Osteoblast (primary cell): Measurements from ENCODE around the gene TENT4B. TPM values are rescaled to one million over a fixed set of nuclear protein-coding genes. Genes with fewer than 3 reads are reported as not detected.

ENCODE experiments used
- DNase-seq: peaks from one replicate; pipeline ENCODE4 v3.0.0; 2011; ENCODE audit warnings: low spot score, mixed read lengths; ENCODE audit not compliant: insufficient read length; ENCODE audit errors: missing footprints
- H2AFZ ChIP-seq: 2 replicates; pipeline ENCODE4 v1.6.0; 2011; ENCODE audit warnings: mild to moderate bottlenecking, low read length
- H3K27ac ChIP-seq: 2 replicates; pipeline ENCODE4 v1.5.1; 2011; ENCODE audit warnings: mild to moderate bottlenecking, low read depth, low read length, moderate library complexity
- H3K27me3 ChIP-seq: 2 replicates; pipeline ENCODE4 v1.6.0; 2012; ENCODE audit warnings: mild to moderate bottlenecking, control low read depth, inconsistent platforms, low read length, moderate library complexity; ENCODE audit not compliant: insufficient read depth
- H3K36me3 ChIP-seq: 2 replicates; pipeline ENCODE4 v1.5.1; 2011; ENCODE audit warnings: mild to moderate bottlenecking, low read length, control low read depth, moderate library complexity; ENCODE audit not compliant: insufficient read depth
- H3K4me1 ChIP-seq: 2 replicates; pipeline ENCODE4 v1.5.1; 2011; ENCODE audit warnings: mild to moderate bottlenecking, low read length, control low read depth, moderate library complexity; ENCODE audit not compliant: insufficient read depth
- H3K4me2 ChIP-seq: 2 replicates; pipeline ENCODE4 v1.6.0; 2011; ENCODE audit warnings: mild to moderate bottlenecking, low read length; ENCODE audit not compliant: insufficient read depth
- H3K4me3 ChIP-seq: fragments of 200-600 bp; sonication (generic); 3 replicates; pipeline ENCODE4 v1.5.1; 2012; ENCODE audit warnings: mild to moderate bottlenecking, low read length, inconsistent platforms; ENCODE audit not compliant: insufficient read depth
- H3K79me2 ChIP-seq: 2 replicates; pipeline ENCODE4 v1.6.0; 2012; ENCODE audit warnings: mild to moderate bottlenecking, low read length, control low read depth, inconsistent platforms; ENCODE audit not compliant: insufficient read depth
- H3K9me3 ChIP-seq: 2 replicates; pipeline ENCODE4 v1.5.1; 2011; ENCODE audit warnings: low read depth, low read length, control low read depth
- H4K20me1 ChIP-seq: 2 replicates; pipeline ENCODE4 v1.6.0; 2012; ENCODE audit warnings: mild to moderate bottlenecking, low read length, control low read depth; ENCODE audit not compliant: insufficient read depth
- total RNA-seq: library from RNA; depleted of rRNA; stranded (reverse); fragments of >200 nt; gene quantifications from 2 replicates; pipeline ENCODE4 v1.2.3, GENCODE V29; 2012
- TF ChIP-seq, protein P1 (sequence below): IDR thresholded peaks from 2 replicates; pipeline ENCODE4 v1.5.1; 2011; ENCODE audit warnings: mild to moderate bottlenecking, low read depth, low read length, moderate library complexity; ENCODE audit errors: extremely low read depth

Gene TENT4B
- total RNA-seq, 1 donor = 10.1 TPM

- peaks cover 86% of the 10 kb centered on the region for H3K79me2 ChIP-seq
- no peaks in the 10 kb centered on the region for H3K9me3 ChIP-seq
- H4K20me1 ChIP-seq = peaks cover 44% of the 10 kb centered on the region
- no peaks in the 10 kb centered on the region for H3K27me3 ChIP-seq
- DNase-seq = no peak
- TF ChIP-seq, protein P1, sequence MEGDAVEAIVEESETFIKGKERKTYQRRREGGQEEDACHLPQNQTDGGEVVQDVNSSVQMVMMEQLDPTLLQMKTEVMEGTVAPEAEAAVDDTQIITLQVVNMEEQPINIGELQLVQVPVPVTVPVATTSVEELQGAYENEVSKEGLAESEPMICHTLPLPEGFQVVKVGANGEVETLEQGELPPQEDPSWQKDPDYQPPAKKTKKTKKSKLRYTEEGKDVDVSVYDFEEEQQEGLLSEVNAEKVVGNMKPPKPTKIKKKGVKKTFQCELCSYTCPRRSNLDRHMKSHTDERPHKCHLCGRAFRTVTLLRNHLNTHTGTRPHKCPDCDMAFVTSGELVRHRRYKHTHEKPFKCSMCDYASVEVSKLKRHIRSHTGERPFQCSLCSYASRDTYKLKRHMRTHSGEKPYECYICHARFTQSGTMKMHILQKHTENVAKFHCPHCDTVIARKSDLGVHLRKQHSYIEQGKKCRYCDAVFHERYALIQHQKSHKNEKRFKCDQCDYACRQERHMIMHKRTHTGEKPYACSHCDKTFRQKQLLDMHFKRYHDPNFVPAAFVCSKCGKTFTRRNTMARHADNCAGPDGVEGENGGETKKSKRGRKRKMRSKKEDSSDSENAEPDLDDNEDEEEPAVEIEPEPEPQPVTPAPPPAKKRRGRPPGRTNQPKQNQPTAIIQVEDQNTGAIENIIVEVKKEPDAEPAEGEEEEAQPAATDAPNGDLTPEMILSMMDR = no peak
- H3K4me3 ChIP-seq = no peak overlapping the region
- no peak overlapping the region for H2AFZ ChIP-seq
- H3K4me2 ChIP-seq = no peak overlapping the region
- peaks cover 12% of the 10 kb centered on the region for H3K4me1 ChIP-seq
- H3K36me3 ChIP-seq = no peaks in the 10 kb centered on the region
- H3K27ac ChIP-seq = no peak overlapping the region
These were observed 8.8 kb downstream of the TENT4B start for GRCh38 chr16:50161950-50162349.

DNA sequence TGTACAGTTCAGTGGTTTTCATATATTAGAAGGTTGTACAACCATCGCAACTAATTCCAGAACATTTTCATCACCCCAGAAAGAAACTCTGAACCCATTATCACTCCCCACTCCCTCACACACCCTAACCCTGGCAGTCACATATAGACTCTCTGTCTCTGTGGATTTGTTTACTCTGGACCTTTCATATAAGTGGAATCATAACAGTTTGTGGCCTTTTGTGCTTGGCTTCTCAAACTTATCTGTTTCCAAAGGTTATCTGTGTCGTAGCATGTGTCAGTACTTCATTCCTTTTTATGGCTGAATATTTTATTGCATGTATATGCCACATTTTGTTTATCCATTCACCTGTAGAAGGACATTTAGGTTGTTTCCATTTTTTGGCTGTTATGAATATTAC lies 12.4 kb downstream of the TENT4B start:
- TF ChIP-seq, protein P1 = no peak
- no peak for DNase-seq
- Histone ChIP-seq H3K4me2 (no peak overlapping the region), H3K4me3 (no peak overlapping the region), H3K79me2 (peaks cover 74% of the 10 kb centered on the region), H3K9me3 (no peaks in the 10 kb centered on the region), H3K4me1 (peaks cover 20% of the 10 kb centered on the region), H2AFZ (no peak overlapping the region), H3K27ac (no peak overlapping the region), H3K27me3 (no peaks in the 10 kb centered on the region), H3K36me3 (no peaks in the 10 kb centered on the region), H4K20me1 (peaks cover 45% of the 10 kb centered on the region)

DNA sequence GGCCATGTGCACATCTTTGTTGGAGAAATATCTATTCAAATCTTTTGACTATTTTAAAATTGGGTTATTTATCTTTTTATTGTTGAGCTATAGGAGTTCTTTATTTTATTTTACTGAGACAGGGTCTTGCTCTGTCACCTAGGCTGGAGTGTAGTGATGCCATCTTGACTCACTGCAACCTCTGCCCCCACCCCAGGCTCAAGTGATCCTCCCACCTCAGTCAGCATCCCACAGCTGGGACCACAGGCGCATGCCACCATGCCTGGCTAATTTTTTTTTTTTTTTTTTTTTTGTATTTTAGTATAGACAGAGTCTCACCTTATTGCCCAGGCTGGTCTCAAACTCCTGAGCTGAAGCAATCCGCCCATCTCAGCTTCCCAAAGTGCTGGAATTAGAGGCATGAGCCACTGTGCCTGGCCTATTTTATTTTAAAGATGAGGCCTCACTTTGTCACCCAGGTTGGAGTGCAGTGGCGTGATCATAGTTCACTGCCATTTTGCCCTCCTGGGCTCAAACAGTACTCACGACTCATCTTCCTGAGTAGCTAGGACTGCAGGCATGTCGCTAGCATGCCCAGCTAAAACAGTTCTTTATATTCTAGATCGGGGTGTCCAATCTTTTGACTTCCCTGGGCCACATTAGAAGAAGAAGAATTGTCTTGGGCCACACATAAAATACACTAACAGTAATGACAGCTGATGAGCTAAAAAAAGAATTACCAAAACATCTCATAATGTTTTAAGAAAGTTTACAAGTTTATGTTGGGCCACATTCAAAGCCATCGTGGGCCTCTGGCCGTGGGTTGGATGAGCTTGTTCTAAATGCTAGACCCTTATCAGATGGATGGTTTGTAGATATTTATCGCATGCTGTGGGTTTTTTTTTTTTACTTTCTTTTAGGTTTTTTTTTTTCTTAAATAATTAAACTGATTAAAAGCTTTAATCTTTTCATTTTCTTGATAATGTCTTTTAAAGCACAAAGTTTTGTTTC lies 13.7 kb downstream of the TENT4B start:
- Histone ChIP-seq H3K27me3 (no peaks in the 10 kb centered on the region), H3K4me2 (peak overlapping the region; percentile 20), H2AFZ (no peak overlapping the region), H3K36me3 (no peaks in the 10 kb centered on the region), H3K27ac (no peak overlapping the region), H3K4me1 (peaks cover 16% of the 10 kb centered on the region), H3K9me3 (no peaks in the 10 kb centered on the region), H3K79me2 (peaks cover 74% of the 10 kb centered on the region), H4K20me1 (peaks cover 47% of the 10 kb centered on the region), H3K4me3 (no peak overlapping the region)
- DNase-seq = no peak
- TF ChIP-seq, protein P1 = no peak

DNA sequence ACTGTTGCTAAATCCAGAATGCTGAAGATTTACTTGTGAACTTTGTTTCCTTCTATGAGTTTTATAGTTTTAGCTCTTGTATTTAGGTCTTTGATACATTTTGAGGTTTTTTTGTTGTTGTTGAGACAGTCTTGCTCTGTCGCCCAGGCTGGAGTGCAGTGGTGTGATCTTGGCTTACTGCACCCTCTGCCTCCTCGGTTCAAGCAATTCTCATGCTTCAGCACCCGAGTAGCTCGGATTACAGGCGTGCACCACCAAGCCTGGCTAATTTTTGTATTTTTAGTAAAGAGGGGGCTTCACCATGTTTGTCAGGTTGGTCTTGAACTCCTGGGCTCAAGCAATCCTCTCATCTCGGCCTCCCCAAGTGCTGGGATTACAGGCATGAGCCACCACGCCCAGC lies 14.4 kb downstream of the TENT4B start:
- Histone ChIP-seq H3K4me3 (no peak overlapping the region), H3K36me3 (no peaks in the 10 kb centered on the region), H3K4me1 (peaks cover 16% of the 10 kb centered on the region), H3K27me3 (no peaks in the 10 kb centered on the region), H2AFZ (no peak overlapping the region), H4K20me1 (peaks cover 54% of the 10 kb centered on the region), H3K4me2 (peak overlapping the region; percentile 20), H3K79me2 (peaks cover 72% of the 10 kb centered on the region), H3K27ac (no peak overlapping the region), H3K9me3 (no peaks in the 10 kb centered on the region)
- DNase-seq = no peak
- TF ChIP-seq, protein P1 = no peak
